Jurkat, Clone E6-1 (cell line): ENCODE measurements around the gene CASP2.

Experiments used
- DNase-seq: peaks from one replicate; pipeline ENCODE4 v3.0.0-alpha.2; 2011; ENCODE audit warnings: low read depth, low spot score
- H3K4me3 ChIP-seq: 2 replicates; pipeline ENCODE4 v1.5.1; 2011; ENCODE audit warnings: mild to moderate bottlenecking, low read length, control low read depth, moderate library complexity

Gene CASP2

GRCh38 chr7:143321734-143322133, 33.6 kb downstream of the CASP2 start:
- H3K4me3 ChIP-seq, result no peak overlapping the region
- DNase-seq, result no peak

GRCh38 chr7:143322760-143323633, 34.8 kb downstream of the CASP2 start:
- DNase-seq, result no peak
- H3K4me3 ChIP-seq, result no peak overlapping the region

GRCh38 chr7:143323653-143324052, 35.5 kb downstream of the CASP2 start:
- H3K4me3 ChIP-seq, result no peak overlapping the region
- DNase-seq, result no peak

- H3K4me3 ChIP-seq, result no peak overlapping the region
- no peak for DNase-seq
Observed at GRCh38 chr7:143325240-143325639, 37.1 kb downstream of the CASP2 start.

GRCh38 chr7:143327903-143328302, 39.8 kb downstream of the CASP2 start:
- no peak for DNase-seq
- no peak overlapping the region for H3K4me3 ChIP-seq

- DNase-seq, result no peak
- H3K4me3 ChIP-seq, result no peak overlapping the region
Observed at GRCh38 chr7:143329471-143330170, 41.5 kb downstream of the CASP2 start.

- no peak overlapping the region for H3K4me3 ChIP-seq
- no peak for DNase-seq
Observed at GRCh38 chr7:143331179-143331801, 43.1 kb downstream of the CASP2 start.

- H3K4me3 ChIP-seq, result no peak overlapping the region
- DNase-seq, result no peak
Observed at GRCh38 chr7:143334244-143334643, 46.1 kb downstream of the CASP2 start.

- DNase-seq, result no peak
- H3K4me3 ChIP-seq, result no peak overlapping the region
Observed at GRCh38 chr7:143337216-143337615, 49.1 kb downstream of the CASP2 start.

- H3K4me3 ChIP-seq, result no peak overlapping the region
- no peak for DNase-seq
Observed at GRCh38 chr7:143341842-143342241, 53.7 kb downstream of the CASP2 start.

- DNase-seq, result no peak
- no peak overlapping the region for H3K4me3 ChIP-seq
Observed at GRCh38 chr7:143343596-143343995, 55.4 kb downstream of the CASP2 start.

GRCh38 chr7:143345428-143345900, 57.3 kb downstream of the CASP2 start:
- H3K4me3 ChIP-seq, result no peak overlapping the region
- no peak for DNase-seq

- no peak for DNase-seq
- no peak overlapping the region for H3K4me3 ChIP-seq
Observed at GRCh38 chr7:143346018-143346417, 57.9 kb downstream of the CASP2 start.

- no peak overlapping the region for H3K4me3 ChIP-seq
- DNase-seq, result no peak
Observed at GRCh38 chr7:143347950-143348349, 59.8 kb downstream of the CASP2 start.

GRCh38 chr7:143351060-143351459, 62.9 kb downstream of the CASP2 start:
- no peak for DNase-seq
- H3K4me3 ChIP-seq, result no peak overlapping the region

GRCh38 chr7:143351574-143351973, 63.4 kb downstream of the CASP2 start:
- DNase-seq, result no peak

GRCh38 chr7:143352531-143353002, 64.4 kb downstream of the CASP2 start:
- no peak overlapping the region for H3K4me3 ChIP-seq
- no peak for DNase-seq

More at GRCh38 chr7:143351574-143351973, 63.4 kb downstream of the CASP2 start:
- no peak overlapping the region for H3K4me3 ChIP-seq

GRCh38 chr7:143354376-143354775, 66.2 kb downstream of the CASP2 start:
- no peak overlapping the region for H3K4me3 ChIP-seq
- DNase-seq, result no peak

- H3K4me3 ChIP-seq, result no peak overlapping the region
- DNase-seq, result no peak
Observed at GRCh38 chr7:143354965-143355364, 66.8 kb downstream of the CASP2 start.
